Measurements from ENCODE around the gene SNTB2.

SNTB2 gene

DNA sequence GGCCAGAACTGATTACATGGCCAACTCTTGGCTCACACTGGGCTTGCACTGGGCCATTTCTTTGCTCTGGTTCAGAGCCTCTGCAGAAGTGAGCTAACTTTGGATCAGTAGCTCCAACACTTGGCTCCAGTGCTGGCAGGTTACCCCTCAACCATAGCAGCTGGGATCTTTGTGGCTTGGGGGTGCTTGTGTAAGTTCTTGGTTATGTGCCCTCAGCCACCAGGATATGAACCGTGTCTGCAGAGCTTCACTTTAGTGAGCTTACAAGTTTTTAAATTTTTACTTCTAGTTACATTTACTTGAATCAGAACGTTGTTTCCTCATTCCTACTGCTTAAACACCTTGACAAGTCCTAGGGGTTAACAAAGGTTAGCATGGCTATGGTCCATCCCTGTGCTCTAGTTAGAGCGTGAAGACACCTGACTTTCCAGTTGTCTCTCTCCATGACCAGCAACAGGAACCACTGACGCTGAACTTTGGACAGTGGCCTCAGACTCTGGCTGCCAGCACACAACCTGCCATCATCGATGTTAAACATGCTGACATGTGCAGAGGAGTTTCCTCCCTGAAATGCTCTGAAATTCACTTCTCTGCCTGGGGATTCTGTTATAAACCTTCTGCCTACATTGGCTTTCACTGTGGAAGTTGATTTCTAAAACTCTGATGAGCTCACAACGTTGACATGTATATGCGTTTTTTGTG is 139.4 kb downstream of the SNTB2 start:
- H3K4me3 ChIP-seq (ENCODE audit: low read depth in 1 of 5, low read length in 5 of 5): no peak overlapping the region
- H3K4me1 ChIP-seq (ENCODE audit: control insufficient read depth in 5 of 5, insufficient read depth in 5 of 5, low read length in 5 of 5): peaks cover 7 to 64% (median 49%) of the 10 kb centered on the region in 5 donors
- H3K36me3 ChIP-seq (ENCODE audit: control insufficient read depth in 5 of 5, insufficient read depth in 5 of 5, low read length in 5 of 5): peaks cover 0 to 57% (median 48%) of the 10 kb centered on the region in 5 donors
- no peaks in the 10 kb centered on the region for H3K9me3 ChIP-seq (ENCODE audit: control insufficient read depth in 5 of 5, low read length in 5 of 5)
- no peaks in the 10 kb centered on the region for H3K27me3 ChIP-seq (ENCODE audit: control insufficient read depth in 5 of 5, insufficient read depth in 4 of 5, low read length in 5 of 5)
- no peak overlapping the region for H3K27ac ChIP-seq (ENCODE audit: low read depth, low read length)
- H3K9ac ChIP-seq (ENCODE audit: low read length in 5 of 5): peak overlapping the region in 1 of 5 donors; percentile 23

DNA sequence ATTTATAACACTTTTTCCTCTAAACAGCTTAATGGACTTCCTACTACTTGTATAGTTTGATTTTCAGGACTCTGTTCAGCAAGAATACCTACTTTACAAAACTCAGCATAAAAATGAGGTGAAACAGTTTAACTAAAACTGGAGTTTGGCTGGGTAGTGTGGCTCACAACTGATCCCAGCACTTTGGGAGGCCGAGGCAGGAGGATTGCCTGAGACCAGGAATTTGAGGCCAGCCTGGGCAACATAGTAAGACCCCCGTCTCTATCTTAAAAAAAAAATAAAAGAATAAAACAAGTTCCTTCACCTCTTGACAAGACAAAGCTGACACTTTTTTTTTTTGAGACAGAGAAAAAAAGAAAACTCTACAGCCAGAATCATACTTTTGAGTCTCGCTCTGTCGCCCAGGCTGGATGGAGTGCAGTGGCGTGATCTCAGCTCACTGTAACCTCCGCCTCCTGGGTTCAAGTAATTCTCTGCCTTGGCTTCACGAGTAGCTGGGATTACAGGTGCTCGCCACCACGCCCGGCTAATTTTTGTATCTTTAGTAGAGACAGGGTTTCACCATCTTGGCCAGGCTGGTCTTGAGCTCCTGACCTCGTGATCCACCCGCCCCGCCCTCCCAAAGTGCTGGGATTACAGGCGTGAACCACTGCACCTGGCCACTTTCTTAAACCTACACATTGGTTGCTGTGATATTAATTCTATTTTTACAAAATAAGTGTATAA is 140.8 kb downstream of the SNTB2 start:
- Histone ChIP-seq H3K27me3 (ENCODE audit: control insufficient read depth in 5 of 5, insufficient read depth in 4 of 5, low read length in 5 of 5) (no peaks in the 10 kb centered on the region), H3K4me1 (ENCODE audit: control insufficient read depth in 5 of 5, insufficient read depth in 5 of 5, low read length in 5 of 5) (peaks cover 7 to 64% (median 49%) of the 10 kb centered on the region in 5 donors), H3K9ac (ENCODE audit: low read length in 5 of 5) (peak overlapping the region in 1 of 5 donors; percentile 68), H3K9me3 (ENCODE audit: control insufficient read depth in 5 of 5, low read length in 5 of 5) (no peaks in the 10 kb centered on the region), H3K36me3 (ENCODE audit: control insufficient read depth in 5 of 5, insufficient read depth in 5 of 5, low read length in 5 of 5) (peaks cover 0 to 55% (median 43%) of the 10 kb centered on the region in 5 donors), H3K27ac (ENCODE audit: low read depth, low read length) (no peak overlapping the region), H3K4me3 (ENCODE audit: low read depth in 1 of 5, low read length in 5 of 5) (no peak overlapping the region)

DNA sequence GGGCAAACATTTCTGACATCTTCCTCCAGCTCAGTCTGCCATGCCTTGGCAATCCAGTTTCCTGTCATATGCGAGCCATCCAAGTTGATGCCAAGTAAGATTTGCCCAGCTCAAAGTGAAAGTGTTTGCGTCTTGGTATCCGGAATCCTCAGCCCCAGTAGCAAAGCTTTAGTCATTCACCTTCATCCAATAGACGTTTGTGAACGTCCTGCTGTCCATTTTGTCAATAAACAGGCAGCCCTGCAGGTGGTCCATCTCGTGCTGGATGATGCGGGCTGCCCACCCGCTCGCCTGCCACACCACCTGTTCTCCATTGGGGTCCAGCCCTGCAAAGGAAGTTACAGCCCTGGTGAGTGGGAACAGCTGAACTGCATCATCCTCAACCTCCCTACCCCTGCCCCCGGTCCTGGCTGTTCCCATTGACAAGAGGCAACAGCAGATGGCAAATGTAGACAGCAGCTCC is 141.9 kb downstream of the SNTB2 start:
- no peaks in the 10 kb centered on the region for H3K9me3 ChIP-seq (ENCODE audit: control insufficient read depth in 5 of 5, low read length in 5 of 5)
- peaks cover 0 to 55% (median 43%) of the 10 kb centered on the region in 5 donors for H3K36me3 ChIP-seq (ENCODE audit: control insufficient read depth in 5 of 5, insufficient read depth in 5 of 5, low read length in 5 of 5)
- peaks cover 7 to 59% (median 47%) of the 10 kb centered on the region in 5 donors for H3K4me1 ChIP-seq (ENCODE audit: control insufficient read depth in 5 of 5, insufficient read depth in 5 of 5, low read length in 5 of 5)
- H3K4me3 ChIP-seq (ENCODE audit: low read depth in 1 of 5, low read length in 5 of 5): peak overlapping the region; percentile 17 to 90 (median 73)
- peak overlapping the region; percentile 76 for H3K27ac ChIP-seq (ENCODE audit: low read depth, low read length)
- H3K27me3 ChIP-seq (ENCODE audit: control insufficient read depth in 5 of 5, insufficient read depth in 4 of 5, low read length in 5 of 5): no peaks in the 10 kb centered on the region
- H3K9ac ChIP-seq (ENCODE audit: low read length in 5 of 5): peak overlapping the region in 3 of 5 donors; percentile 21 to 80 (median 68)

DNA sequence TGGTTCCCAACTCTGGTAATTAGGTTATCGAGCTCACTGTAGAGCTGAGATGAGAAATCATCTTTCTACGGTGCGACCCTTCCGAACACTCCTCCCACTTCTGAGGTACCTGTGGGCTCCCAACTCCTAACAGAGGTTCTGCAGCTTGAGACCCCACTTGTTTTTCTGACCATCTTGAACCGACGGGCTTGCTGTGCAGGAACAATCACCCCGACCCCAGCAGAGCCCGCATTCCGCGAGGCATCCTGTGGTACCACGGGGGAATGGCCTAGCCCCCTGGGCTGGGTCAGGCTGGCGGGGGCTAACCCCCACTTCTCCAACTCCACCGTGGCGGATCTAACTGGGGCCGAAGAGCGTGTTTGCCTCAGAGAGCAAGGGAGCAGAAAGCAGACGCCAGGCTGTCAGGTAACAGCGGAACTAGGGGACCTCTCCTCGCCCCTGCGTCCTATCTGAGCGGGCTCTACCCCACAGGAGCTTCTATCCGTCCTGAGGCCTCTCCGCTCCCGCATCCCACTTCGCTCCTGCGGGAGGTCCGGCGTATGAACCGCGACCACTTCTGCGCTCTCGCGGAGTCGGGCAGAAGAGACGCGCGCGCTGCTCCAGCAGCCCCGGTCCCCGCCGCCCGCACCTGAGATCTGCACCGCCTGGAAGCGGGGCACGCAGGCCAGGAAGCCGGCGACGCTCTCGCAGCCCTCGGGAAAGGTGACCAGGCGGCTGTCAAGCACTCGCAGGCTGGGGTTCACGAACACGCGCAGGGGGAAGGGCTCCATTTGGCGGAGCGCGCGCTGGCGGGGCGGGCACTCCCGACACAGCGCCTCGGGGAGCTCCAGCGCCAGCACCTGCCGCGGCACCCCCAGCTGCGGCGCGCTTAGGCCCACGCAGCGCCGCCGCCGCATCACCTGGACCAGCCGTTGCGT is 142.7 kb downstream of the SNTB2 start:
- H3K27me3 ChIP-seq (ENCODE audit: control insufficient read depth in 5 of 5, insufficient read depth in 4 of 5, low read length in 5 of 5): no peaks in the 10 kb centered on the region
- peaks cover 7 to 51% (median 40%) of the 10 kb centered on the region in 5 donors for H3K4me1 ChIP-seq (ENCODE audit: control insufficient read depth in 5 of 5, insufficient read depth in 5 of 5, low read length in 5 of 5)
- no peaks in the 10 kb centered on the region for H3K9me3 ChIP-seq (ENCODE audit: control insufficient read depth in 5 of 5, low read length in 5 of 5)
- peak overlapping the region; percentile 72 to 90 (median 78) for H3K4me3 ChIP-seq (ENCODE audit: low read depth in 1 of 5, low read length in 5 of 5)
- H3K27ac ChIP-seq (ENCODE audit: low read depth, low read length): peak overlapping the region; percentile 76
- H3K36me3 ChIP-seq (ENCODE audit: control insufficient read depth in 5 of 5, insufficient read depth in 5 of 5, low read length in 5 of 5): peaks cover 0 to 55% (median 45%) of the 10 kb centered on the region in 5 donors
- peak overlapping the region in 4 of 5 donors; percentile 40 to 82 (median 74) for H3K9ac ChIP-seq (ENCODE audit: low read length in 5 of 5)

DNA sequence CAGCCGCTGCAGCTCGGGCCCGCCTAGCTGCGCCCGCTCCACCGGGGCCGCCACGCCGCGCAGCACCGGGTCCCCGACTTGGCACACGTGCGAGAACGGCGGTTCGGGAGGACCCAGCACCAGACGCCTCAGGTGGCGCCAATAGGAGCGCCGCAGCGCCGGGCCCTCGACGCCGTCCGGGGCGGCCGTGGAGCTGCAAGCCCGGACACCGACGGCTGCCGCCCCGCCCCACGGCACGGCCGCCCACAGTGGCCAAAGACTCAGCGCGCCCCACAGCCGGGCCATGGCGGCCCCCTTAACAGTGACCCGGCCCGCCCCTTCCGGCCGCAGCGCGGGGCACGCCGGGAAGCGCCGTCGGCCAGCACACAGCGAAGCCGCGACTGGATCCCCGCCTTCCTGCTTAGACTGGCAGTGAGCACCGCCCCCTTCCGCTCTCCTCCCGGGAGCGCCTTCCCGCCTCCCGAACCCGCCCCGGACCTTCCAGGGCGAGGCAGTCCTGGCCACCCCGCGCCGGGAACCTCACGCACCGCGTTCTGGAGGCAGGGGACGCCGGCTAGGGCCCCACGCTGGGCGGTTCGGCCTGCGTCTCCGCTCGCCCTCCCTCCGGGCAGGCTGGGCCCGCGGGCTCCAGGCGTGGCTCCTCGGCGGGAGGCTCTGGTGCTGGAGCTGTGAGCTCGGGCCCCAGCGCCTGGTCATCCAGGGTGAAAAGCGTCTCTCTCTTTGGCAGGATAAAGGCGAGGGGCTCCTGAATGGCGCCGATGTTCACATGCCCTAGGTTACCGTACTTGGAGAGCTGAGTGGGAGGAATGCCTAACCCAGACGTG is 143.5 kb downstream of the SNTB2 start, which contains the start of gene PDF:
Gene PDF, minus strand, starts transcription at position 303 of the 824 bp plus-strand sequence. Its CDS starts 18 bp downstream, at position 285.
- H3K9ac ChIP-seq (ENCODE audit: low read length in 5 of 5): peak within 1 kb of the TSS; percentile 16 to 91 (median 83)
- H3K27me3 ChIP-seq (ENCODE audit: control insufficient read depth in 5 of 5, insufficient read depth in 4 of 5, low read length in 5 of 5): no peaks in the 10 kb centered on the region
- H3K9me3 ChIP-seq (ENCODE audit: control insufficient read depth in 5 of 5, low read length in 5 of 5): no peaks in the 10 kb centered on the region
- H3K36me3 ChIP-seq (ENCODE audit: control insufficient read depth in 5 of 5, insufficient read depth in 5 of 5, low read length in 5 of 5): peaks cover 0 to 57% (median 47%) of the 10 kb centered on the region in 5 donors
- peaks cover 7 to 49% (median 39%) of the 10 kb centered on the region in 5 donors for H3K4me1 ChIP-seq (ENCODE audit: control insufficient read depth in 5 of 5, insufficient read depth in 5 of 5, low read length in 5 of 5)
- H3K27ac ChIP-seq (ENCODE audit: low read depth, low read length): peak within 1 kb of the TSS; percentile 76
- peak within 1 kb of the TSS; percentile 72 to 90 (median 78) for H3K4me3 ChIP-seq (ENCODE audit: low read depth in 1 of 5, low read length in 5 of 5)

DNA sequence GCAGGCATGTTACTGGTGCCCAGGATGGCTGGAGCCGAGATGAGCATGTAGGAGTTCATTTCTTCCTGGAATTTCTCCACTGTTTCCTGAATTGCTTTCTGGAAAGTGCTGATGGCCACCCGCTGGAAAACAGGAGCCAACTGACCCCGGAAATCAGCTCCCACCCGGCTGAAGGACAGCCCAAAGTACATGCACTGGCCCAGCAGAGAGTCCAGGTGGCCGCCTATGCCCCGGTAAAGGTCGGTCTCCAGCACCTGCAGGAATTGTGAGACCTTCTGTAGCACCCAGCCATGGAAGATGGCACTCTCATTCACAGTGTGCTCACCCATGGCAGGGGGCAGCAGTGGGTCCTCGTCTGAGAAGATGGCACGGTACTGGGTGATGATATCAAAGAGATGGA is 147.7 kb downstream of the SNTB2 start:
- Histone ChIP-seq H3K27me3 (ENCODE audit: control insufficient read depth in 5 of 5, insufficient read depth in 4 of 5, low read length in 5 of 5) (no peaks in the 10 kb centered on the region), H3K9ac (ENCODE audit: low read length in 5 of 5) (no peak overlapping the region), H3K4me1 (ENCODE audit: control insufficient read depth in 5 of 5, insufficient read depth in 5 of 5, low read length in 5 of 5) (peaks cover 2 to 31% (median 25%) of the 10 kb centered on the region in 5 donors), H3K27ac (ENCODE audit: low read depth, low read length) (no peak overlapping the region), H3K36me3 (ENCODE audit: control insufficient read depth in 5 of 5, insufficient read depth in 5 of 5, low read length in 5 of 5) (peaks cover 5 to 48% (median 42%) of the 10 kb centered on the region in 5 donors), H3K9me3 (ENCODE audit: control insufficient read depth in 5 of 5, low read length in 5 of 5) (no peaks in the 10 kb centered on the region), H3K4me3 (ENCODE audit: low read depth in 1 of 5, low read length in 5 of 5) (no peak overlapping the region)

DNA sequence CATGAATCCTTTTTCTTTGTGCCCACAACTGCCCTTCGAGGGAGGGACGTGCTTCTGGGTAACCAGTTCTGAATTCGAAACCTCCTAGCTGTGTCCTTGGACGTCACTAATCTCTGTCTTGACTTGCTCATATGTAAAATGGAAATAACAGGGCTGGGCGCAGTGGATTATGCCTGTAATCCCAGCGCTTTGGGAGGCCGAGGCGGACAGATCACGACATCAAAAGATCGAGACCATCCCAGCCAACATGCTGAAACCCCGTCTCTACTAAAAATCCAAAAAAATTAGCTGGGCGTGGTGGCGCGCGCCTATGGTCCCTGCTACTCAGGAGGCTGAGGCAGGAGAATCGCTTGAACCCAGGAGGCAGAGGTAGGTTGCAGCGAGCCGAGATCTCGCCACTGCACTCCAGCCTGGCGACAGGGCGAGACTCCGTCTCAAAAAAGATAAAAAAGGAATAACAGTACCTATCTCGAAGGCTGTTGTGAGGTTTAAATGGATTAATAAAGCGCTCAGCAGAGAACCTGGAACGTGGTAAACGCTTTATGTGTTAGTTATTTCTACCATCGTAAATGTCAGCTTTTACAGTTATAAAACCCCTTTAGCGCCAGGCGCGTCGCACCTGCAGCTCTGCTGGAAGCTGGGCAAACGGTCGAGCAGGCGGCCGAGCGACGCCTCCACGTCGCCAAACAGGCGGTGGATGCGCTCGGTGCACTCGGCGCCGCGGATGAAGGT is 151.8 kb downstream of the SNTB2 start:
- no peaks in the 10 kb centered on the region for H3K9me3 ChIP-seq (ENCODE audit: control insufficient read depth in 5 of 5, low read length in 5 of 5)
- H3K4me1 ChIP-seq (ENCODE audit: control insufficient read depth in 5 of 5, insufficient read depth in 5 of 5, low read length in 5 of 5): peaks cover 10 to 35% (median 26%) of the 10 kb centered on the region in 5 donors
- H3K27me3 ChIP-seq (ENCODE audit: control insufficient read depth in 5 of 5, insufficient read depth in 4 of 5, low read length in 5 of 5): no peaks in the 10 kb centered on the region
- H3K36me3 ChIP-seq (ENCODE audit: control insufficient read depth in 5 of 5, insufficient read depth in 5 of 5, low read length in 5 of 5): peaks cover 19 to 45% (median 40%) of the 10 kb centered on the region in 5 donors
- peak overlapping the region; percentile 76 to 94 (median 82) for H3K4me3 ChIP-seq (ENCODE audit: low read depth in 1 of 5, low read length in 5 of 5)
- peak overlapping the region; percentile 94 for H3K27ac ChIP-seq (ENCODE audit: low read depth, low read length)
- peak overlapping the region; percentile 77 to 98 (median 90) for H3K9ac ChIP-seq (ENCODE audit: low read length in 5 of 5)

DNA sequence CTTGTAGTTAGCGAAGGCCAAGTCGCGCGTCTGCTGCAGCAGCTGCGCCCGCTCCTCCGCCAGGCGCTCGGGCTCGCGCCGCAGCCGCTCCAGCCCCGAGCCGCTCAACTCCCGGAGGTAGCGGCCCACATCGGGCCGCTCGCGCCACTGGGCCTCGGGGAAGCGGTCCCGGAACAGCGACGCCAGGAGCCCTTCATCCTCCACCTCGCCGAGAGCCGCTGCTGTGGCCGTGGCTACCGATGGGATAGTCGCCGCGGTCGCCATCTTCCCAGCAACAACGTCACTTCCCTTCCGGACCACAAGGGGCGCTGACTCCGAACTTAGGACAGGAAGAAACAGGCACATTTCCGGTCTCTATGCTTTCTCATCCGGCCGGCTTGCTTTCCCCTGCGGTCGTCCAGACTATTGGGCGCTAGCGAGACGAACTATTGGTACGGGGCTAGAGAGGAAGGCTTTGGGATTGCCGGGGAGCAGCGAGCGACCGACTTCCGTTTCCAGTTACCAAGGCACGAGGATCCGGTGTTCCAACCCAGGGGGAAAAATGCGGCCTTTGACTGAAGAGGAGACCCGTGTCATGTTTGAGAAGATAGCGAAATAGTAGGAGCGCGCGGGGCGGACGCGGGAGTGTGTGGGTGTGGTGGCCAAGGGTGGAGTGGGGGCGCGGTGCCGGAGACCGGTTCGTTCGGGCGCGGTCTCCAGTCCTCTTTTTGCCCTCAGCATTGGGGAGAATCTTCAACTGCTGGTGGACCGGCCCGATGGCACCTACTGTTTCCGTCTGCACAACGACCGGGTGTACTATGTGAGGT is 152.5 kb downstream of the SNTB2 start, which contains the start of the genes COG8 and NIP7:
Gene COG8, minus strand, starts transcription at position 276 of the 806 bp plus-strand sequence. Its CDS starts 12 bp downstream, at position 264.
Gene NIP7, plus strand, starts transcription at position 484 of the 806 bp plus-strand sequence. Its CDS starts 58 bp downstream, at position 542.
- Histone ChIP-seq H3K9me3 (ENCODE audit: control insufficient read depth in 5 of 5, low read length in 5 of 5) (no peaks in the 10 kb centered on the region), H3K27me3 (ENCODE audit: control insufficient read depth in 5 of 5, insufficient read depth in 4 of 5, low read length in 5 of 5) (no peaks in the 10 kb centered on the region), H3K4me3 (ENCODE audit: low read depth in 1 of 5, low read length in 5 of 5) (peak within 1 kb of the TSS; percentile 76 to 94 (median 83)), H3K27ac (ENCODE audit: low read depth, low read length) (peak within 1 kb of the TSS; percentile 94), H3K4me1 (ENCODE audit: control insufficient read depth in 5 of 5, insufficient read depth in 5 of 5, low read length in 5 of 5) (peaks cover 10 to 35% (median 26%) of the 10 kb centered on the region in 5 donors), H3K36me3 (ENCODE audit: control insufficient read depth in 5 of 5, insufficient read depth in 5 of 5, low read length in 5 of 5) (peaks cover 19 to 39% (median 36%) of the 10 kb centered on the region in 5 donors), H3K9ac (ENCODE audit: low read length in 5 of 5) (peak within 1 kb of the TSS; percentile 77 to 98 (median 92))
